ENCODE results near the gene SOD2.

Gene SOD2

DNA sequence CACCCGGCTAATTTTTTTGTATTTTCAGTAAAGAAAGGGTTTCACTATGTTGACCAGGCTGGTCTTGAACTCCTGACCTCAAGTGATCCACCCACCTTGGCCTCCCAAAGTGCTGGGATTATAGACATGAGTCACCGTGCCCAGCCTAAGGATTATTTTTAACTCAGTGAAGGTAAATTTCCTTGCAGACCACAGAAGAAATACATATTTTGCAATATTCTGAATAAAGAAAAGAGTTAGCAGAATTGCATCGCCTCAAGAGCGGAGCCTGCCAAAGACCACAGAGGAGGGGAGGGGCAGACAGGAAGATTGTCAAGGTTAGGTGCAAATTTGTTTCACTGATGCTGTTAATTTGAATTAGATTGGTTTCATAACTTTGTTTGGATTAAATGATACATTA is 47.4 kb downstream of the SOD2 start:
- no peak for FAIRE-seq
- no peak for DNase-seq (ENCODE audit: insufficient read length, low spot score)
